HG03108 (cell line): ENCODE measurements around the gene C1orf198.
"Not testable (repeated sequence)": the region's sequence is repeated elsewhere in the genome, so short reads cannot be mapped to it uniquely, and the experiment has no call there.

Source experiments
- ATAC-seq: cut with Tn5 transposase; IDR thresholded peaks from one replicate; pipeline ENCODE4 v1.9.1; 2021; ENCODE audit warnings: moderate library complexity; ENCODE audit not compliant: unreplicated experiment

The C1orf198 gene

DNA sequence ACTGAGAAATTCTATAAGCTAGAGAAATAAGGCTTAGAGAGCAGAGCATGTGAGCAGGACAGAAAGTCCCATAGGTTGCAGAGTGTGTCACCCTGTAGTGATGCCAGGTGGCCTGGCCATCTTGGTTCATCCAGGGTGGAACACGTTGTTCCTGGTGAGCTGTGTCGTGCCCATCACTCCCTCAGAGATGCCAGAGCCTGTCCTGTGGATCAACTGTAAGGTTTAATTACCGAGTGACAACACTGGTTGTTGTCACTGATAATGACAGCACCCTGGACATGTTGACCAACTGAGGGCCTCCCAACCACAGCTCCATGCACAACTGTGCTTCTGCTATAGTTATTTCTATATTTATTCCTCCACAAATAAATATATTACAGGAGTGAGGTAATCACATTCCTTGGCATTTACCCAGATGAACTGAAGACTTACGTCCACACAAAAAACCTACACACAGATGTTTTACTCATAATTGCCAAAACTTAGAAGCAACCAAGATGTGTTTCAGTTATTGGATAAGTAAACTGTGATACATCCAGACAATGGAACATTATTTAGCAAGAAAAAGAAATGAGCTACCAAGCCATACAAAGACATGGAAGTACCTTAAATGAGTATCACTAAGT lies 6.2 kb downstream of the C1orf198 start:
- ATAC-seq = no peak

DNA sequence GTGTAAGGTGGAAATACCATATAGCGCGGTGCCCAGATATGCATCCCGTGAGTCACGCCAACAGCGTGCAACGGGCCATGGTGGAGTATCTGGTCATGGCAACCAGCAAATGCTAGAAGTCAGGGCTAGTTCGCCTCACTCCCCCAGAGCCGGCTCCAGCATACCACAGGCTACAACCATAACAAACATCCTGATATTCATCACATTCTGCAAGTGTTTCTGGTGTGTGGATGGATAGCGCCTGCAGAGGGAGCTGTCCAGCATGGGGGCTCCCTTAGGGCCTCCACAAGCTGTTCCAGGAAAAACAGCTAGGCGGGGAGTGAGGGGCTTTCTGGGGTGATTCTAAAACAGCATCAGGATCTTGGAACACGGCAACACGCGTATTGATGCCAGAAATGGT lies 6.8 kb downstream of the C1orf198 start:
- ATAC-seq = no peak

DNA sequence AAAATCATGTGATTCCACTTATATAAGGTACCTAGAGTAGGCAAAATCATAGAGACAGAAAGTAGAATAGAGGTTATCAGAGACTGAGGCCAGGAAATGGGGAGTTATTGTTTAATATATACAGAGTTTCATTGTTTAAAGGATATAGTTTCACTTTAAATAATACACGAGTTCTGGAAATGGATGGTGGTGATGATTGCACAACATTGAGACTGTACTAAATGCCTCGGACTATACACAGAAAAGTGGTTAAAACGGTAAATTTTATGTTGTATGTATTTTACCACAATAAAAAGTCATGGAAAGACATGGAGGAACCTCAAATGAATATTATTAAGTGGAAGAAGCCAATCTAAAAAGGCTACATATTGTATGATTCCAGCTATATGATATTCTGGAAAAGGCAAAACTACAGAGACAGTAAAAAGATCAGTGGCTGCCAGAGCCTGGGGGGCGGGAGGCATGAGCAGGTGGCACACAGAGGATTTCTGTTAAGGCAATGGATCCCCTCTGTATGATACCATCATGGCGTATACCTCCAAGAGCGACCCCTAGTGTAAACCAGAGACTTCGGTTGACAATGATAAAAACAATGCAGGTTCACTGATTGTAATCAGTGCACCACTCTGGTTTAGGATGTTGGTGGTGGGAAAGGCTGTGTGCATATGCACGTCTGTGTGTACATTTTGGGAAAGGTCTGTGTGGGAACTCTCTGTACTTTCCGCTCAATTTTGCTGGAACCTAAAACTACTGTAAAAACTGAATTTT lies 7.5 kb downstream of the C1orf198 start:
- no peak for ATAC-seq

DNA sequence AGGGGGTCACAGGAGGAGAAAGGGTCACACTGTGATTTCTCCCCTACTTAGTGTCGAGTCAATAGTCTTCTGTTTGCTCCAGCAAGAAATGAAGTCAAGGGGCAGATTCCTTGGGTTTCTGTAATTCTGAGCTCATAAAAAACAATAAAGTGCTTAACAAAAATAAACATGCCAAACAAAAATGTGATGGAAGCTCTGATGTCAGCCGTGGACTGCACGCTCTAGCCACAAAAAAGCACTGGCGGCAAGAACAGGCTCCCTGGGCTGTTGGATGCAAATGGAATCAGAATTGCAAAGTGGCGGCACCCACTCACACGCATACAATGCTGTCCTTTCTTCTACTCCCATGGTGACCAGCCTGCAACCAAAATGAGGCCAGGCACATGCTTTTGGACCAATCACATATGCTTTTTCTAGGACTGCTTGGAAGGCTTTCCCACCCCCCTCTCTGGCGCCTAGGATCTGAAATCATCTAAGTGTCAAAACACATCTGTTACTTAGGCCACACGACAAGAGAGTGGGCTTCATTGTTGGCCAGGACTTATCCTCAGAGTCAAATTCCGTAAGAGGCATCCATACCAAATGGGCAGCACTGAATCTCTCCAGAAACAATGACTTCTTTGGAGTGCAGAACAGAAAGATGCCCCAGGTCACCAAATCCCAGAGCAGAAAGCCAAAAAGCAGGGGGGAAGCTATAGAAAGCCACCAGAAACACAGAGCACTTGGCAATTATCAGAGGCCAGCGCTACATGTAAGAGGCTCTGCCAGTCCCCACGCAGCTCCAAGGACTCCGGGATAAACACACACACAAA lies 9.2 kb downstream of the C1orf198 start:
- no peak for ATAC-seq

DNA sequence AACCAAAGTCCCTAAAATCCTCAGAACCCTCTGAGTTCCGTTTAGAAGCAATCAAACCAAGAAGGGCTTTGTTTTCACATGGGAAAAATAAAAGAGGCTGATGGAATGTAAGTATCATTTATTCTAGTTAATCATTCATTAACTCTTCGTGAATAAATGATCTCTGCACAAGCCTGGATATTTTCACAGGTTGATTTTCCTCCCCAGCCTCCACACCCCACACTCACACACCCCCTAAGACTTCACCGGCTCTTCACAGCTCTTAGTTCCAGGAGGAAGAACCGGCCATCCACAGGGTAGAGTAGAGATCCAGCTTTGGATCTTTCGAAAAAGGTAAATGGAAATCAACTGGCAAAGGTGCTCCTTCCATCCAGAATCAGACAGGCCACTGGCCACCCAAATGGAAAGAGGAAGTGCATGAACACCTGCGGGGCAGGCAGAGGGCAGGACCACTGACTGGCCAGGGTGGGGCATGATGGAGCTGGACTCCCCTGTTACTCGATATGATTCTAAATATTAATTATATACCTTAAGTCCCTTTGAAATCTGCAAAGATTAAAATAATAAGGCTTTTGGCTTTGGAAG lies 10.0 kb downstream of the C1orf198 start:
- no peak for ATAC-seq

DNA sequence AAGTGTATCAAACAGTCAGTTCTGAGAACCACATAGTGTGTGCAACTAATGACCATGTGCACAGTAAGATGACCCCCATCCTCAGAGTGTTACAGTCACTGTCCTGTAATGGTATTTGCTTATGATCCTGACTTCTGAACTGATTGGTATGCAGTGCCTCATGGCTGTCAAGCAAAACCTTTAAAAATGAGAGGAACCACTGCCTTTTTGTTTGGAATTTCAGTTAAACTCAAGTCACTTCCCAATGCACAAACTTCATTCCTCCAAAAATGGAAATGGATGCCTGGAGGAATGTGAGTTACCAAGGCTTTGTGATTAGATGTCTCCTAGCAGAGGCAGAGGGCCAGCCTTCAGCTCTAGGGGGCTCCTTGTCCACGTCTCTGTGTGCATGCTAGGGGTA lies 10.5 kb downstream of the C1orf198 start:
- ATAC-seq = no peak

DNA sequence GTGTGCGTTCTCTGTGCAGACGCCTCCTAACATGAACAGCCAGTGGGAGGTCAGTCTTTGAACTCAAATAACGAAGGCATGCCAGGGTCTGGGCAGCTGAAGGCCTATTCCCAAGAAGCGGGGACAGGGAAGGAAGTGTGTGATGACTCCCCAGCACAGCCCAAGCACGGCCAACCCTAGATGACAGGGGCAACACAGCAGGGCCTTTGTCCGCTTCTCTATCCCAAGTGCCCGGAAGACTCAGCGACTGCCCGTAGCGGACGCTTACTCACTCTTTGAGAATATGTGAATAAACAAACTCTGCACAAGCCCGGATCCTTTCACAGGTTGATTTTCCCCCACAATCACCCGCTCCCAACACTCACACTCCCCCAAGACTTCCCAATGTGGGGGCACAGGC lies 11.2 kb downstream of the C1orf198 start:
- no peak for ATAC-seq

DNA sequence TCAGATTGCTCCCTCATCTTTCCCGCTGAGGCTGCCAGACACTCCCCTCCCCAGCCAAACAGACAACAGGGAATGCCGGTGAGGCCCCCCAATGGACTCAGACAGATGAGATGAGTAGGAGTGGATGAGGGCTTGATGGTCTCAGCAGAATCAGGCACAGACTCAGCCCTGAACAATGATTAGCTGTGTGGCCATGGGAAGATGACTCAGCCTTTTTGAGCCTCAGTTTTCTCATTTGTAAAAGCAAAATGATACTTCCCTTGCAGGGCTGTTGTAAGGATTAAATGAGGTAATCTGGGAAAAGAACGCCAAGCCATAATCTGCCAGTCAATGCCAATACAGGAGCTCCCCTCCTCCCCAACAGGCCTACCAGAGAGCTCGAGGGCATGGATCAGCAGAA lies 12.4 kb downstream of the C1orf198 start:
- no peak for ATAC-seq

DNA sequence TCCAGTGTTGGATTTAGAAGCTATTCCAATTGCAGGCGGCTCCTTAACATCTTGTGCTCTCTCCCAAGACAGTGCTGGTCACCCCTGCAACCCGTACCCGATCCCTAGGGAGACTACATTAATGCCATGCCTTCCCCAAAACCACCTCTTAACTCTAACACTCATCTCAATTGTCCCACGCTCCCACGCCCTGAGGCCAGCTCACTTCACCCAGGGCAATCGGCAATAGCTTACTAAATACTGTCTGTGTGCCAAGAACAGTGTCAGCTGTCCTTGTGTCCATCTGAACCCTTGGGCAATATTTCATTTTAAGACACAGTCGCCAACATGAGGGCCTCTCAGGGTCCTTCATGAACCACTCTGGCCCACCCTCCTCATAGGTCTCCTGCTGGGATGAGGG lies 13.9 kb downstream of the C1orf198 start:
- no peak for ATAC-seq

DNA sequence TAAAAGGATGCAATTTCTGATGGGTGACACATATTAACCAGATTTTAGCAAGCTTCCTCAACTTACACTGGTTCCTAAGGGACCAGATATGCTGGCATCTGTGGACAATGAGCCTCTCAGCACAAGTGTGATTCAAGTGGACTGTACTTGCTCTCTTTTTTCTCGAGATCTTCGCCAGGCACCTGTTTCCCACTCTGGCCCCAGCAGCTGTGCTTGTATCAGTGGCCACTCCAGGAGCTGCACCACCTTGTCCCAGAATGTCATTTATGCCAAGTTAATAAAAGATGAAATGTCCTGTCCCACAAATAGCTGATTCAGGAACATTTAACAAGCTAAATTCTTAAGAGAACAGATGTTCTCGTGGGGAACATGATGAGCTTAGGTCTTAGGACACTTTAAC lies 14.6 kb downstream of the C1orf198 start:
- no peak for ATAC-seq

DNA sequence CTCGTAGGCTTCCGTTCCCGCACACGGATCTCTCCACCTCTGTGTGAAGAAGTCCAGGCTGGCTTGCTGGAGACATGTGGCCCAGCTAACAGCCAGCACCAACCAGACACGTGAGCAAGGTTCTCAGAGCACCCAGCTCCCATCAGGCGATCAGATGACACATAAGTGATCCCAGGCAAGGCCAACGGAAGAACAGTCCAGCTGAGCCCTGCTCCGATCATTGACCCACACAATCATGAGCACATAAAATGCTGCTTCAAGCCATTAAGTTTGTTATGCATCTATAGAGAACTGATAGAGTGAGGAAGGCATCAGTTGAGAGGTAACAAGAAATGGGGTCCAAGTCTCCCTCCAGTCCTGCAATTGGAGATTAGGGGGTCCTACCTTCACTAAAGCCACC lies 15.4 kb downstream of the C1orf198 start:
- ATAC-seq = no peak

DNA sequence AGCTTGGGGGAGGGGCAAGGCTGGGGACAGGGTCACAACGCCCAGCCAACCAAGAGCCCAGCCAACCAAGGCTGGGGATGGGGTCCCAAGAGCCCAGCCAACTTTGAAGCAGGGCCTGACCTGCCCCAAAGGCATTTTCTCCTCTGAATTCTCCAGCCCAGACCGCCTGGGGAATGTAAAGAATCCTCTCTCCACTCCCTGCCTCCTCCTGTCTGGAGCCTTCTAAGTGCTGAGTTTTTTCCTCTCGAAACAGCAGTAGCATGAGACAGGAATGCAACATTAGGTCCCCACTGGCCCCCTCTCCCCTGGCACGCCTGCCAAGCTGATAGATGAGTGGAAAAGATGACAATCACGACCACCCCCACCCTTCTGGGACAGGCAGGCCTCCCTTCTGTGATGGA lies 17.0 kb downstream of the C1orf198 start:
- no peak for ATAC-seq

DNA sequence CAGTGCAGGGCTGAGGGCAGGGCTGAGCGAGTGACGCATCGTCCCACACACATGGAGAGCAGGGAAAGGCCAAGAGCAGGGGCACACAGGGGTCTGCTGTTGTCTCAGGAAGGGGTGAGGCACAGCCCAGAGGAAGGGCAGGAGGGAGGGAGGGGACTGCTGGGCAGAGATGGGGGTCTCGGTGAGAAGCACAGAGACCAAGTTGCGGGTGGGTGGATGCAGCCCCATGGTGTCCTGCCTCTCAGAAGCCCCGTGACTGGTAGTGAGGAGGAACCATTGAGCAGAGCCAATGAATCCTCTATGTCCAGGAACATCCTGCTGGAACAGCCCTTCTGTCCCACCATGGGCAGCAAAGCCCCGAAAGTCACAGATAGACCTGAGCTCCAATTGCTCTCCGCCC lies 17.8 kb downstream of the C1orf198 start:
- no peak for ATAC-seq

DNA sequence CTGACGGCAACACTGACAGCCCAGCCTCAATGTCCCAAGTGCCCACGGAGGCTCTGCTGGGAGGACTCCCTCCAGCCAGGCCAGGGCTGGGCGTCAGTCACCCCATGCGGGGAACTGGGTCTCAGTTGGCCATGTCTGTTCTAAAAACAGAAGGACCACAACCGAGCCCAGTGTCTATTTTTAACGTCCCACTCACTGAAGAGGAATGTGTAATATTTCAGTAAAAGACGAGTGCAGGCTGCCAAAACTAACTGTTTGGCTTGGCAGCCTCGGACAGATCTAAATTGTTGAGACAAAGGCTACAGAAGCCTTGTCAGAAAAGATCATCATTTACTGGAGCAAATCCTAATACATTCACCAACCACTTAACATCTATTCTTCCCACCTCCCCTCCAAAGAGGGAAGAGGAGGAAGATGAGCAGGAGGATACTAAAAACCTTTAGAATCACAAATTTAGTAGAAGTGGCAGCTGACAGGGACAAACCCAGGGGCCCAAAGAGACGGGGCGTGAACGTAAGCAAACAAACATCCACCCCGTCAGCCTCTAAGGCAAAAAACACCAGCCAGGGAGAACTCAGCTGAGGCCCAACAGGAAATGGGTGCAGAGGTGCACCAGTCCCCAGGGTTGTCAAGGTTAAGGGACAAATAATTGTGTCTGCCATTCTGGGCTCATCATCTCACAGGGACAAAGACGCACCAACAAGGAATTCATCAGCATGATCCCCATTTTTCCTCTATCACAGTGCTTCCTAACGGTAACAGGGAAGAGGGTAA lies 18.7 kb downstream of the C1orf198 start:
- no peak for ATAC-seq

DNA sequence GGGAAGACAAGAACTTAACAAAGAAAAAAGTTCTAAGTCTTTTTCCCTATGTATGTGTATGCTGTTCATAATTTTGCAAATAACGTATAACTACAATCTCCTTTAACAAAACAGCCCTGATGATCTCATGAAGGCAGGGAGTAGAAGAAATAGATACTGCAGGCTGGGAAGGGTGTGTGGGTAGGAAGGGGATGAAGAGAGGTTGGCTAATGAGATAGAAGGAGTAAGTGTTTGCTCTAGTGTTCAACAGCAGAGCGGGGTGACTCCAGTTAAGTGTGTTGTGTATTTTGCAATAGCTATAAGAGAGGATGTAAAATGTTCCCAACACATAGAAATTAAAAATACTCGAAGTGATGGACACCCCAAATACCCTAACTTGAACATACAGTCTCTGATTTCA lies 20.1 kb downstream of the C1orf198 start:
- ATAC-seq = no peak

DNA sequence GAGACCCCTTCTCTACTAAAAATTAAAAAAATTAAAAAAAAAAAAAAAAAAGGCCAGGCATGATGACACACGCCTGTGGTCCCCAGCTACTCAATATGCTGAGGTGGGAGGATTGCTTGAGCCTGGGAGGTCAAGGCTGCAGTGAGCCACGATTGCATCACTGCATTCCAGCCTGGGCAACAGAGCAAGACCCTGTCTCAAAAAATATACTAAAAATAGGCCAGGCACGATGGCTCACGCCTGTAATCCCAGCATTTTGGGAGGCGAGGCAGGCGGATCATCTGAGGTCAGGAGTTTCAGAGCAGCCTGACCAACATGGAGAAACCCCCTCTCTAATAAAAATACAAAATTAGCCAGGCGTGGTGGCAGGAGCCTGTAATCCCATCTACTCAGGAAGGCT lies 23.1 kb downstream of the C1orf198 start:
- not testable (repeated sequence) for ATAC-seq

DNA sequence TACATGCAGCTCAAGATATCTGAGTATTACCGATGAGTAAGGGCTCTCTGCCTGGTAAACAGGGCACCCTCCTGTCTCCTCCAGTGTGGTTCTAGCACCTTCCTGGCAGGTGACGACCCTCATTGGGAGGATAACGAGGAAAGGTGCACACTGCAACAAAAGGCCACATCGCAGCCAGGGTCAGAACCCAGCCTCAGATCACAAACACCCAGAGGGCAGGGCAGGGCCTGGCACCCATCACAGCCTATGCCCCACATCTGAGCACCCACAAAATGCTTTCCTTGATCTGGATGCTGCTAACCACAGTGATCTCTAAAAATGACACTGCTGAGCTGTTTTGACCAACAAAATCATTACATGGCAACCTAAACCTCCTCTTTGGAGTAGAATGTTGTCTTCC lies 23.8 kb downstream of the C1orf198 start:
- no peak for ATAC-seq

DNA sequence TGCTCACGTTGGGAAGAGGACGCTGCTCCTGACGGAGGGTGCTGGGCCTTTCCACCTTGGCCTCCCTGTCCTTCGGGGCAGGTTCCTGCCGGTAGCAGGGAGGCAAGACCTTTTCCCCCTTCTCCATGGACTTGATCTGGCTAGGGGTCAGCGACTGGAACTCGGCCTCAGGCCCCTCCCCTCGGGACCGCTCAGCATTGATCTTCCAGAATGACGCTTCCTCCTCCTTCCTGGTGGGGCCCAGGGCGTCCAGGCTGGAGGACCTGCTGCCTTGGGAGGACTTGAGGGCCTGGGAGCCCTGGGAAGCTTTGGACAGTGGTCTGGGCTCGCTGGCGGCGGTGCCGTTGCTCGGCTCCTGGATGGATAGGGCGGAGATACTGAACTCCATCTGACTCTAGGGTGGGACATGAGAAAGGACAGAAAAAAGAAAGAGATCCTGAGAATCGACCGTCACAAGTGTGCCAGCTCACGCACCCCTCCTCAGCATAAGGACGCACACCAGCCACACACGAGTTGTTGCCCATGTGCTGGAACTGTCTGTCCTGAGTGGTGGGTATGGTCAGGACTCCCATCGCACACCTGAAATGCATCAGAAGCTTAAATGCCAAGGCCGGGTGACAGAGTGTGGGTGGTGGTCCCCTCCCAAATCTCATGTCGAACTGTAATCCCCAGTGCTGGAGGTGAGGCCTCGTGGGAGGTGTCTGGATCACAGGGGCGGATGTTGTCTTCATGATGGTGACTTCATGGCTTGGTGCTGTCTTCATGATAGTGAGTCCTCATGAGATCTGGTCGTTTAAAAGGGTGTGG lies 24.6 kb downstream of the C1orf198 start:
- ATAC-seq = no peak

DNA sequence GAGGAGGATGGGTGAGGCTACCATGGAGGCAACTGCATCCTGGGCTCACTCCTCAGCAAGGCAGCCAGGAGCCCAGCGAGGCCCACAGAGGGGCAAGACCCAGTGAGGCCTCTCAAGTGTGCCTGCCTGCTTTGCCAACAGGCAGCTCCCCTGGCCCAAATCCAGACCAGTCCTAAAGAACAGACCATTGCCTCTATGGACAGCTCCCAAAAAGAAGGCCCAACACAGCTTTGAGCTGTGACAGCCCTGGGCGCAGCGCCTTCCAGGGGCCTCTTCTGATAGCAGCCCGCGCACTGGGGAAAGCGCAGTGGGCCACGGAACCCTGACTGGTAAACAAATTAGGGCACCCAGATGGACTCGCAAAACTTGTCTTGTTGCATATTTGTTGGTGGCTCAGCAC lies 25.5 kb downstream of the C1orf198 start:
- ATAC-seq = no peak

DNA sequence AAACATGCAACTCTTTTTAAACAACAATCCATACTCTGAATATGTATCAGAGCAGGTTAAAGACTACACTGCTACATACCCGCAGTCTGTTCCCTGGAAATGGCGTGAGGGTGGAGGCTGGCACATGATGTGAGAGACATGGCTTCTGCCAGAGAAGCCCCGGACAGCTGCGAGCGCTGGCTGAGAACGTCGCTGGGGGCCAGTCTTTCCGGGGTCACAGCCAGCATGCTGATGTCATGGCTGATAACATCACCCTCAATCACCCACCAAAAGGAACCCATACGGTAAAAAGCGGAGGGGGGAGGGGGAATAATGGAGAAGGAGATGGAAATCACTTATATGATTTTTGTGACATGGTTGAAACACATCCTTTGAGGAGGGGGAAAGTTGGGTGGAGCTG lies 29.1 kb downstream of the C1orf198 start:
- ATAC-seq = no peak
